Middle frontal gyrus (tissue), 1 donor: Measurements from ENCODE around the gene ST3GAL5.
"Not testable (repeated sequence)": the region's sequence is repeated elsewhere in the genome, so short reads cannot be mapped to it uniquely, and the experiment has no call there.

Experiments
- DNase-seq: peaks from one replicate; pipeline ENCODE4 v3.0.0-alpha.2; 2015; ENCODE audit warnings: low spot score; ENCODE audit errors: extremely low spot score

The ST3GAL5 gene

DNA sequence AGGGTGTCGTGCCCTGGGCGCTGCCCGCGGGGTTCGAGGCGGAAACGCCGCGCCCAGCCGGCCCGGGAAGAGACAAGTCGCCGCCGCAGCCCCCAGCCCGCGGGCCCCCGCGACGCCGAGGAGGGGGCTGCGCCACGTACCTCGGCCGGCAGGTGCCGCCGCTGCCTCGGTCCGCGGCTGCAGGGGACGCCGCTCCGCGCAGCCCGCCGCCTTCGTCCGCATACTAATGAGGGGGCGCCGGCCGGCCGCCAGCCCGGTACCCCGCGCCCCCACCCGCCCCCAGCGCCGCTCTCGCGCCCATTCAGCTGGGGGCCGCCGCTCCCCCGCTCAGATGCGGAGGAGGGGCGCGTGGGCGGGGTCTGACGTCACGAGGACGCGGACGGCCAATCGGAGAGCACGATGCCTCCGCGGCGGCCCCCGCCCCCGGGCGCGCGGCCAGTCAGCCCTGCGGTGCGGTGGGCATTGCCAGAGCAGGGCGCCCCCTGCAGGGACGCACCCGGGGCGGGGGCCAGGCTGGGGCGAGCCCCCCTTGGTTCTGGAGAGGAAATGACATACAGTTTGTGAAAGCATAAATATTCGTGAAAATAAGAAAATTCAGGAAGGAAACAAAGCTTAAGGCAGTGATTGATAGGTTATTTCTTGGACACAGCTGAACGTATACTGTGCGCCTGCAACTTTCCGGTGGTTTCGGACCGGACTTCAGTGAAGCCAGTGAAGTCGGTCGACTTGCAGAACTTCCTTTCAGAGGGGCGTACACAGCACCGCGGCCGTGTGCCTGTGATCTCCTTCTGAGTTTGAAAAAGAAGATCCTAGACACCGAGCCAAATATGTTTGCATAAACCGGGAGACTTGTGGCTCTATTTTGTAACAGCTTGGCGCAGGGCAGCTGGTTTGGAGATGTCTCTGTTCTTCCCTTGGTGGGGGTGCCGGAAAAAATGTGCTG, at the start of gene ST3GAL5:
ST3GAL5 (minus strand) TSS at position 307 of the 943 bp plus-strand sequence; CDS start at position 222, 85 bp downstream.
- peak; percentile 87 for DNase-seq

DNA sequence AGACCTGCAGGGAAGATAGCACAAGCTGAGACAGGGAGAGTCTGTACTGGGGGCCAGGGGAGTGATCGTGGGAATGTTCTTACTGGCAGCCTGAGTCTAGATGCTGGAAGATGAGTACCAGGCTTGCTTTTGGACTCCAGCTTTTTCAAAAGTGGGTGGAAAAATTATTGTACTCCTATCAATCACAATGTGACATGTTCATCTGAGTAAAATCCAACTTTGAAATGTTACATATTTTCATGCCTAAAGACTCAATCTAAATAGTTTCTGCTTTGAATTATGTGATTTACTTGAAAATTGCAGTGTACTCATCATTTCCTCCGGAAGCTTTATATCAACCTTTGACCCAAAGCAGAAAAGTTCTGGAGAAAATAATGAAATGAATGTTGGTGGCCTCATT, 49.7 kb upstream of the ST3GAL5 start:
- DNase-seq: no peak

DNA sequence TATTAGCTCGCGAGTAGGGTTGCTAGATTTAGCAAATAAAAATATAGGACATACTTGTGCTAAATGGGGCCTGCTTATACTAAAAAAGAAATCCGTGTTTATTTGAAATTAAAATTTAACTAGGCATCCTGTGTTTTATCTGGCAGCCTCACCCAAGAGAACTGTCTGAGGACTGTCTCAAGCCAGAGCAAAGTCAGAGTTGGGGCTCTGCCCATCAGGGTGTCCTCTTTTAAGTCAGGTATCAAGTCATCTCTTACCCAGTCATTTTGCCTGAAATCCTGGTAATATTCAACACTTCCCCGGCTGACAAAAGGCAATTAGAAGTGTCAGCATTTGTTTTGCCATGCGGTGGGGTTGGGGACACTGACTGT, 48.3 kb upstream of the ST3GAL5 start:
- DNase-seq: no peak

DNA sequence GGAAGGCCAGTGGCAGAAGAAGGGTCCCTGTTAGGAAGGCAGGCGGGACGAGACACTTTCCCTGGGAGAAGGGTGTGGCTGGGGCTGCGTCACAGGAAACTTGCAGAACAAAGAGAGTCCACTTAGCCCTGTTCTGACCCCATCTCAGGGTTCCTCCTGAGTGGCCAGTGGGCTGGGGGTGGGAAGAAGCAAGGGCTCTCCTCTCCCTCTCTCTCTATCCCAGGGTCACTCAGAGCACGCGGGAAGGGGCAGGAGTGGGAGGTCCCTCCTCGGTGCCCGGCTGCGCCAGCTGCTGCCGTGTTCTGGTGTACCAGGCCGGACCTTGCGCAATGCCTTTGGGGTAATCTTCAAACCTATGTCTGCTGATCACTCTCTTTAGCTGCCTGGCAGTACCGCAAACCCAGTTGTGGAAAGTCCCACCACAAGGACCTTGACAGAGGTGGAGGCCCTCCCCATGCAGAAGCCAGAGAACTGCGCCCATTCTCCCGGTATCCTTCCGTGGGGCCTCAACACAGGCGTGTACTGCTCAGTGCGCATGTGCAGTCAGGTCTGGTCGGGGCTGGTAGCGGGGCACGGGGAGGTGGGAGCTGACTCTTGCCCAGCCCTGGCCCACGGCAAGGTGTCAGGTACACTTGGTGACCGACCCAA, 47.8 kb upstream of the ST3GAL5 start:
- DNase-seq: no peak

DNA sequence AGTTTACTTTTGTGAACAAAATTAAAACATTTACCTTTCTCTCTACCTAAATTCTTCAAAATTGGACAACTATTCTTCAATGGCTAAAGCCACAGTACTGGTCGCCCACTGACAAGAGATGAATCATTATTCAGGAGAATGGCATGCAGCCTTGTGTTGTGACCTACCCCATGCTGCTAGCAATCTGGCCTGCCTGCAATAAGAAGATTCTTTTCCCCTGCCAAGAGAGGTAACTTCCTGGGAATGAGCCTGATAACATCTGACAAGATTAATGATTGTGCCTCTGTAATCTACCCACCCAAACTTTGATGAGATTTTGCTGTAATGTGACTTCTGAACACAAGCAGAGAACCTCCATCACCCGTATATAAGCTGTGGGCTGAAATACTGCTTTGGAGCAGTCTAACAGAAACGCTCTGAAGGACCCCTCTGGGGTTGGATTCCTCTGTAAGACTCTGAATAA, 47.0 kb upstream of the ST3GAL5 start:
- no peak for DNase-seq

DNA sequence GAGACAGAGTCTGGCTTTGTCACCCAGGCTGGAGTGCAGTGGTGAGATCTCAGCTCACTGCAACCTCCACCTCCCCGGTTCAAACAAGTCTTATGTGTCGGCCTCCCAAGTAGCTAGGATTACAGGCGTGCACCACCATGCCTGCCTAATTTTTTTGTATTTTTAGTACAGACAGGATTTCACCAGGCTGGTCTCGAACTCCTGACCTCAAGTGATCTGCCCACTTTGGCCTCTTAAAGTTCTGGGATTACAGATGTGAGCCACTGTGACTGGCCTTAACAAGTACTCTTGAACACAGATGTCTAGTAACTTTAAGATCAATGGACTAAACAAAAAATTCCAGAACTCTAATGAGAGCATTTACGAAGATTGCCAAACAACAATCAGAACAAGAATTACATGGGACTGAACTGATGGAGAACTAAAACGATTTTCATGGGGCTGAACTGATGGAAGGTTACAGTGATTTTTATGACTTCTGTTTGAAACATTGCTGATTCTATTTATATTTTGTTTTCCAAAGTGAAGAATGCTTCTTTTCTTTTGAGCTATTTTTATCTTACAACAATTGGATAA, 46.5 kb upstream of the ST3GAL5 start:
- no peak for DNase-seq

DNA sequence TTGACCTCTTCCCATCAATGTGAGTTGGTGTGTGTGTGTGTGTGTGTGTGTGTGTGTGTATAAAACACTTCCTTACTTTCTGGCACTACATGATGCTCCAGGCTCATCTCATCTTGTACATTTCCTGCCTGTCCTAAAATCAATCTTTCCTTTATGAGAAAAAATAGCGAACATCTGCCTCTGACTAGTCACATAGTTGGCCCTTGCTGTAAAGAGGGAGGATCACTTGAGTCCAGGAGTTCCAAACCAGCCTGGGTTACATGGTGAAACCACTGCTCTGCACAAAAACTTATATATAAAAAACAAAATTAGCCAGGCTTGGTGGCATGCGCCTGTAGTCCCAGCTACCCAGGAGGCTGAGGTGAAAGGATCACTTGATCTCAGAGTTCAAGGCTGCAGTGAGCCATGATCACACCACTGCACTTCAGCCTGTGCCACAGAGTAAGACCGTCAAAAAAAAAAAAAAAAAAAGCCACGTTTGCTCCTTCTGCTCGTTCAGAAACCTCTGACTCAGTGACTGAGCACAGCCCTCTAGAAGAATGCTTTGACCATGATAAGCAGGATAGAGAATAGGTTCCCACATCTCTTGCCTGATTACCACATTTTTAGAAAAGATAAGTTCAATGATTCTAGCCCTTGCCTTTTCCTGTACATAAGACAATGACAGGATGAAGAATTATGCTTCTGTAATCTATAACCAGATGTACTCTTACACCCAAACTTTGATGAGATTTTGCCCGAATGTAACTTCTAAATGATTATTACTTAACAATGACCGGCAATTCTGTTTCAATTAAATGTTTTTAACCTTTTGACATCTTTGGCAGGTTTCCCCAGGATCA, 45.2 kb upstream of the ST3GAL5 start:
- DNase-seq: no peak

DNA sequence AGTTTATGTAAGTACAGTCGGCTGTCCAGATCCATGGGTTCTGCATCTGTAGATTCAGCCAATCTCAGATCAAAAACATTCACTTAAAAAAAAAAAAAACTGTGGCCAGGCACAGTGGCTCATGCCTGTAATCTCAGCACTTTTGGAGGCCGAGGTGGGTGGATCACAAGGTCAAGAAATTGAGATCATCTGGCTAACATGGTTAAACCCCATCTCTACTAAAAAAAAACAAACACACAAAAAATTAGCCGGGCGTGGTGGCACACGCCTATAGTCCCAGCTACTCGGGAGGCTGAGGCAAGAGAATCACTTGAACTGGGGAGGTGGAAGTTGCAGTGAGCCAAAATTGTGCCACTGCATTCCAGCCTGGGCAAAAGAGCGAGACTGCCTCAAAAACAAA, 42.4 kb upstream of the ST3GAL5 start:
- not testable (repeated sequence) for DNase-seq

DNA sequence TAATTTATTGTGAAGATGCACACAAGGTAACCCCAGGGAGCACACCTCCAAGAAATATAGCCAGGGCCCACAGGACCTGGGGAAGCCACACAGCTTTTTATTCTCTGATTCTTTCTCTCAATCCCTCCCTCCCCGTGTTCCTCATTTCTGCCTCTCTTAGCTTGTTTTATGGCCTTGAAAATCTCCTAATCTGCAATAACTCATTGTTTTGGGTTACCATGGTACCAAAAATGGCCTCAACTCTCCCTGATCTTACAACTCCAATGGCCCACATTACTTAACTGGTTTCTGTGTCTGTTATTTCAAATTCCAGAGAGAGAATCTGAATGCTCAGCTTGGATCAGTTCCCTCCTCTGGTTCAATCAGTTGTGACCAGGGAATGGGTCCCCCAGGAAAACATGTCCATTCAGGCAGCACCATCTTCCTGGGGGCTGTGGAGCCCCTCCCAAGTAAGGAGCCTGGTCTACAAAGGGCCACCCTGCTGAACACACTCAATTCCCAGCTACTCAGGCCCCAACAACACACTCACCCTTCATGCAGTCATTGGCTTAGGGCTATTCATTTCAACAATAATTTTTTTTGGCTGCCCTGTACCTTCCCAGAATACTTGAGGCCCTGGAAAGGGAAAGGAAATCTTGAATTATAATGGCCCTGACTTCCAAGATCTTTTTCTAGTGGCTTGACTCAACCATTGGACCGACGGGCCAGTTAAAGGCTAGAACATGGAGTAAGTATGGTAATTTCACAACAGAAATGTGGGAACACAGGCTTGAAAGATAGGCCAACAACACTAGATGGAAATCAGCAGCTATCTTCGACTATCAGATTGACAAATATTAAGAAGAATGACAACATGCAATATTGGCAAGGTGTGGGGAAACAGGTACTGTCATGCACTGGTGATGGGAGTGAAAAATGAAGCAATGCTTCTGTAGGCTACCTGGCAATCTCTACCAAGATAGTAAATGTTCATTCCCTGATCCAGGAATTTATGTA, 41.6 kb upstream of the ST3GAL5 start:
- DNase-seq: no peak

DNA sequence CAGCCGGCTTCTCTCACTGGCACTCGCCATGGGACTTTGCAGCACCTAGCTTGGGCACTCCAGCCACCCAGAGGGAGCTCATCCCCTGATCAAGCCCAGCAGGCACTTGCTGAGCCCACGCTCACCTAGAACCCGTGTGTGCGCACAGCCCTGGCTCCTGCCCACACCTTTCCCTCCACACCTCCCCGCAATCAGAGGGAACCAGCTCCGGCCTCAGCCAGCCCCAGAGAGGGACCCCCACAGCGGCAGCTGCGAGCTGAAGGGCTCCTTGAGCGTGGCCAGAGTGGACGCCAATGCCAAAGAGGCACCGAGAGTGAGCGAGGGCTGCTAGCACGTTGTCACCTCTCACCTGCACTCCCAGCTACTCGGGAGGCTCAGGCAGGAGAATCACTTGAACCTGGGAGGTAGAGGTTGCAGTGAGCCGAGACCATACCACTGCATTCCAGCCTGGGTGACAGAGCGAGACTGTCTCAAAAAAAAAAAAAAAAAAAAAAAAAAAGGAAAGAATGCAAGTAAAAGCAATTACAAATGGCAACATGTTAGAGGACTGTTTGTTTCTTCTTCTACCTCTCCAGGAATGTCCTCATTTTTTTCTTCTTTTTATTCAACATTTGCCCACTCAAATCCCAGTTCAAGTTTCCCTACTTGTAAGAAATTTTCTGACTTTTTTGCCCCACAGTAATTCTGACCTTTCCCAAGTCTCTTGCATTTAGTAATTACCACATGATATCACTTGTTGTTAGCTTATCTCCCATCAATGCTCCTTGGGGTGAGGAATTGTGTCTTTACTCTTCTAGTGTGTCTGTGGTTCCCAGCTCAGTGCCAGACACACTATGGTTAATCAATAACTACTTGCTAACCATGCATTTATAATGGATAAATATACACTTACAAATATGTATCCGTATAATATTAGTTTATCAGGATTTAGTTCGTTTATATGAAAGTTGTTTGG, 40.6 kb upstream of the ST3GAL5 start:
- no peak for DNase-seq

DNA sequence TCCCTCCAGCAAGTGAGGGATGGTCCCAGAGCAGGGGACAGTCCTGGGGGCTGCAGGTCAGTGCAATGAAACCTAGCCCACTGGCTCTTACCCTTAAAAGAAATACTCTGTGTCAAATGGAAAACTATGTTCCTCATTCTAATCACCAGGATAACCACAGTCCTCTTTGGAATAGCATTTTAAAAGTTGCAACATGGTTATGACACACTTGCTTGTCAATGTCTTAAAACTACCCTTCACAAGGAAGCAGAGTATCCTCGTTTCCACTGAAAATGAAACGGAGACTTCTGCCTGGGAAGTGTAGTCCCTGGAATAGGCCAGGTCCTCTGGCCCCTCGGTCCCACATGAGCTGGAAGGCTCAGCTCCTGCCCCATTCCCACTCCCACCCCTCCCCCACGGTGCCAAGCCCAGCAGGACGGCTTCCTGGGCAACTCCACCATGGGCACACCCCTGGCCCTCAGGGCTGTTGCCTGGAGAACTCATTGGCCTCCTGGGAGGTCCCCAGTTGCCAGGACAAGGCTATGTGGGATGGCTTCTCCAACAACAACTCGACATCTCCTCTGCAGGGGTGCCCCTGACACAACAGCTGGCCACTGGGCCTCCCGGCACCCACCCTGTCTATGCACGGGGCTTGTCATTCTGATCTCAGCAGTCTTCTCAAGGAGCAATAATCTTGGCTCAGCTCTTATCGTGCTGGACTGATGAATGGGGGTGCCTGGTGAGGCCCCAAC, 38.3 kb upstream of the ST3GAL5 start:
- DNase-seq: no peak

DNA sequence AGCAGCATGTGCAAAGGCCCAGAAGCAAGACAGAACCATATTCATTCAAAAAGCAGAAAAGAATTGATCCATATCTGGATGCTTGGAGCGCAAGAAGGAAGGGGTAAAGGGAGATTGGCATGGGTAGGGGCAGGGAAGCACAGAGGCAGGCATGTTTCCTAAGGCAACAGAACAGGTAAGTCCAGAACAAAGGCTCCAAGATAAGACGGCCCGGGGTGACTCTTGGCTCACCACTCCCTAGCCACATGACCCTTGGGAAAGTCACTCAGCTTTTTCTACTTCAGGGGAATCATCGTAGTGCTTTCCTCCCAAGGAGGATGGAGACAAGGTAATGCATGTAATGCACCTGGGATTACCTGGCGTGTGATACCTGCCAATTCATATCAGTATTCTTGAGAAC, 37.7 kb upstream of the ST3GAL5 start:
- DNase-seq: no peak

DNA sequence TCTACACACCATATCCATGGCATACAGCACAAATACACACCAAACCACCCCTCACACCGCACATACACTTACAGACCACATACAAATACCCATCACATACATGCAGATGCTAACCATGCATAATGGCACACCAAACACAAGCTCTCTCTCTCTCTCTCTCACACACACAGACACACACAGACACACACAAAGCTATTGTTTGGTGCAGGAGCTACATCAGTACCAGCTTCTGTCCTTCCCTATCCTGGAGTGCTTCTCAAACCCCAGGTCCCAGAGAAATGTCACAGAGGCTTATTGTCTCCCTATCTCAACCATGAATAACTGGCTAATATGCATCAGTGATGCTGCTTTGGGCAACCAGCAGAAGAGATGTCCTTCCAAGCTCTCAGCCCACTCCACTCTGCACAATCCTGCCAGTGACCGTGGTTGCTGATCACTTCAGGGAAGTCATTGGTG, 36.5 kb upstream of the ST3GAL5 start:
- peak; percentile 69 for DNase-seq

DNA sequence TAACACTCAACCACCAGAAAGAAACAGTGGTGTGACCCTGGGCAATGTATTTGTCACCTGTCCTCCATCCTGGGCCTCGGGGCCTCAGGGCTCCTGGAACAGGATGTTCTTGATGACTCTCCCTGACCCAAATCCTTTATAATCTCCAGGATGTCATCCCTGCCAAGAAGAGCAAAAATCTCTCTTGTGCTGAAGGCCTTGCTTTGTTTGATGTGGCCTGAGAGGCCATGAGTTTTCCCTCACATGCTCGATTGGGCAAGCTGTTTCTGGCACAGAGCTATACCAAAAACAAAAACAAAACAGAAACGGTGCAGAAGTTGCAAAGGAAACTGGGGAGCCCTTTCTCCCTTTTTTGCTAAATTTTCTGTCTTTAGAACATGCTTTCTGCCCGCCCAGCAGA, 35.7 kb upstream of the ST3GAL5 start:
- DNase-seq: no peak

DNA sequence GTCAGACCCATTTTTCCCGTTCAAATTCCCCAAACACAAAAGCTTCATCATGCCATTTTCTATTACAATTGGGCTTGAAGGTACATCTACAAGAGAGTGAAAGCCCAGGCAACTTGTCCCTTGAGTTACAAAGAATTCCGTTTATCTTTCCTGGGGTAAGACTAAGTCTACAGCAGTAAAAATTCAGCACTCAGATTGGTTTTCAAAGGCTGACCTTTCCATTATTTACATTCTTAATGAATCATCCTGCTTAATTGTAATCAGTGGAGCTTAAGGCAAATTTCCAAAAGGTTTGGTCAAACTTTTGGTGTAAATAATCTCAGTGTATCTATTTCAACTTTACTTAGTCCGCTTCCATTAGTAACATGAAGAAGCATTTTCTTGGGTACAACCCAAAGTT, 33.4 kb upstream of the ST3GAL5 start:
- DNase-seq: no peak

DNA sequence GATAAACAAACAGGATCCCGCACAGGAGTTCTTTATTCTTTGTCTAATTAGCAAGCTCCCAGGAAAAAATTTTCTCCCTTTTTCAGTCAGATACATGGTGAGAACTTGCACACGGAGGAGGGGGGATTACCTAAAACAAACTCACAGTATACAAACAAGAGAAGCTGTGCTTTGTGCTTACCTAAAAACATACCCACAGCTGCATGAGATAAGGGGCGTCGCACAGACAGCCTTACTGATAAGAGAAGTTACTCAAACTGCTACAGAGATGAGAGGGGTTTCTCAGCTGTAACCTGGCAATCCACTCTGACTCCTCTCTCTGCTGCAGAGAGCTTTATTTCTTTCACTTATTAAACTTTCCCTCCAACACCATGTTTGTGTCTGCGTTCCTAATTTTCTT, 32.9 kb upstream of the ST3GAL5 start:
- DNase-seq: no peak

DNA sequence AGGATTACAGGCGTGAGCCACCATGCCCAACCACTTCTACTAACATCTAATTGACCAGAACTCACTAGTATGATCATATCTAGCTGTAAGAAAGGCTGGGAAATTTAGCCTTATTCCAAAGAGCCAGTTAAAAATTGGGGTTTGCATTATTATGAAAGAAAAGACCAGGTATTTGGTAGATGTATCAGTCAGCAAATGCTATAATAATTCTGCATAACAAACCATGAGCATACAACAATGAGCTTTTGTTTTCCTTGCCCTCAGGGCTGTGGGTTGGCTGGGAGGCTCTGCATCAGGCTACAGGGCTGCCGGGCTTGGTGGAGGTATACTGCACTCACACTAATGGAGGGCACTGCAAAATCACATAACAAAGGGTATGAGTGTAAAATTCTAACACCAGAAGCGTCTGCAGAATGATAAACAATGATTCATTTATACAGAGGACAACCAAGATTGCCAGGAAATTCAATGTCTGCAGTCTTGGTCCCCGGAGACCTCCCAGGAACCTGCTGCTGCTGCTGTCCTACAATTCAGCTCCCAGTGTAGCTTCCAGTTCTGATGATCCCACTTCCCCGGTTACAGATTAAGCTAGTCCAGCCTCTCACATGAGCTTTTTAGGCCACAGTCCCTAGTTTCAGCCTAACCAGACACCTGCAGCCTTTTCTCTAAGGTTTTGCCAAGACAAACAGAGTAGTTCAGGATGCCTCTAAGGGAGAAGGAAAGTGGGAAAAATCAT, 32.2 kb upstream of the ST3GAL5 start:
- no peak for DNase-seq
